Stimulated activated naive CD8-positive, alpha-beta T cell treated with anti-CD3 and anti-CD28 coated beads, Interleukin-15, Interleukin-2, amounts not matched to agents 100 U/mL and 50 U/mL, for 24 hours (primary cell): ENCODE data around the gene RDH5.

ENCODE experiments used
- ATAC-seq: fragments of 150-1000 bp; cut with Tn5 transposase; one replicate; pipeline ENCODE4 v1.10.0; 2021
- DNase-seq: peaks from one replicate; pipeline ENCODE4 v3.0.0; 2021

Gene RDH5

GRCh38 chr12:55720071-55720564 is at the start of gene RDH5:
Gene RDH5 (plus strand): TSS chr12:55720393. CDS start chr12:55721185, 792 bp downstream.
- DNase-seq (no peak), ATAC-seq (no peak)

- ATAC-seq: no peak
- DNase-seq: no peak
Observed at GRCh38 chr12:55671746-55672145, 48.4 kb upstream of the RDH5 start.

- ATAC-seq: no peak
- no peak for DNase-seq
Observed at GRCh38 chr12:55673638-55674037, 46.6 kb upstream of the RDH5 start.

- DNase-seq (no peak), ATAC-seq (no peak)
Observed at GRCh38 chr12:55675666-55676065, 44.5 kb upstream of the RDH5 start.

GRCh38 chr12:55676707-55677106 is 43.5 kb upstream of the RDH5 start:
- no peak for DNase-seq
- no peak for ATAC-seq

GRCh38 chr12:55679691-55680090 is 40.5 kb upstream of the RDH5 start:
- ATAC-seq (no peak), DNase-seq (no peak)

- ATAC-seq (peak; percentile 45), DNase-seq (peak; percentile 12)
Observed at GRCh38 chr12:55681142-55682077, 38.8 kb upstream of the RDH5 start.

- ATAC-seq (no peak), DNase-seq (no peak)
Observed at GRCh38 chr12:55682087-55682796, 38.0 kb upstream of the RDH5 start.

- ATAC-seq (no peak), DNase-seq (no peak)
Observed at GRCh38 chr12:55683676-55684075, 36.5 kb upstream of the RDH5 start.

GRCh38 chr12:55684761-55685370 is 35.3 kb upstream of the RDH5 start:
- ATAC-seq (no peak), DNase-seq (no peak)

GRCh38 chr12:55685671-55686070 is 34.5 kb upstream of the RDH5 start:
- no peak for DNase-seq
- ATAC-seq: no peak

GRCh38 chr12:55686366-55687010 is 33.7 kb upstream of the RDH5 start:
- ATAC-seq (no peak), DNase-seq (no peak)

GRCh38 chr12:55687746-55688145 is 32.4 kb upstream of the RDH5 start:
- ATAC-seq (peak; percentile 75), DNase-seq (peak; percentile 40)

GRCh38 chr12:55688716-55689655 is 31.2 kb upstream of the RDH5 start:
- ATAC-seq (no peak), DNase-seq (no peak)

- DNase-seq: no peak
- no peak for ATAC-seq
Observed at GRCh38 chr12:55692631-55693322, 27.4 kb upstream of the RDH5 start.

- no peak for ATAC-seq
- DNase-seq: no peak
Observed at GRCh38 chr12:55693323-55694187, 26.6 kb upstream of the RDH5 start.

- ATAC-seq: no peak
- DNase-seq: no peak
Observed at GRCh38 chr12:55694188-55694515, 26.0 kb upstream of the RDH5 start.

GRCh38 chr12:55694651-55695050 is 25.5 kb upstream of the RDH5 start:
- DNase-seq: no peak
- no peak for ATAC-seq

- ATAC-seq (no peak), DNase-seq (no peak)
Observed at GRCh38 chr12:55695349-55695748, 24.8 kb upstream of the RDH5 start.

GRCh38 chr12:55696141-55696540 is 24.1 kb upstream of the RDH5 start:
- no peak for DNase-seq
- no peak for ATAC-seq
